Measurements from ENCODE around the gene WDHD1. TPM values are rescaled to one million over a fixed set of nuclear protein-coding genes. Genes with fewer than 3 reads are reported as not detected.
"Not testable (repeated sequence)": the region's sequence is repeated elsewhere in the genome, so short reads cannot be mapped to it uniquely, and the experiment has no call there.

The WDHD1 gene
- 22.3 and 24.4 TPM in 2 replicates for polyA plus RNA-seq (2014; cell fraction: cytosol; rRNA removed)
- 19.1 and 21.3 TPM in 2 replicates for polyA plus RNA-seq (2014; cell fraction: nucleus; rRNA removed)

- peak; percentile 93 for DNase-seq (ENCODE audit: low spot score)
Observed at GRCh38 chr14:55026793-55027561, at the start of gene WDHD1, which contains the start of gene SOCS4. Gene WDHD1 (minus strand): TSS chr14:55027099. CDS start chr14:55026787, 312 bp downstream. Gene SOCS4 (plus strand): TSS chr14:55027236. CDS start chr14:55043042, 15,806 bp downstream.

- no peak for DNase-seq (ENCODE audit: low spot score)
Observed at GRCh38 chr14:55075628-55076175, 48.8 kb upstream of the WDHD1 start.

- DNase-seq (ENCODE audit: low spot score): no peak
Observed at GRCh38 chr14:55074662-55075061, 47.8 kb upstream of the WDHD1 start.

GRCh38 chr14:55073856-55074255, 47.0 kb upstream of the WDHD1 start:
- no peak for DNase-seq (ENCODE audit: low spot score)

GRCh38 chr14:55071870-55072640, 45.2 kb upstream of the WDHD1 start:
- DNase-seq (ENCODE audit: low spot score): no peak

- no peak for DNase-seq (ENCODE audit: low spot score)
Observed at GRCh38 chr14:55070981-55071411, 44.1 kb upstream of the WDHD1 start.

GRCh38 chr14:55066223-55066622, 39.3 kb upstream of the WDHD1 start:
- DNase-seq (ENCODE audit: low spot score): no peak

- no peak for DNase-seq (ENCODE audit: low spot score)
Observed at GRCh38 chr14:55065411-55065810, 38.5 kb upstream of the WDHD1 start.

- DNase-seq (ENCODE audit: low spot score): not testable (repeated sequence)
Observed at GRCh38 chr14:55064896-55065295, 38.0 kb upstream of the WDHD1 start.

- DNase-seq (ENCODE audit: low spot score): no peak
Observed at GRCh38 chr14:55062517-55063351, 35.8 kb upstream of the WDHD1 start.

- DNase-seq (ENCODE audit: low spot score): no peak
Observed at GRCh38 chr14:55059333-55059732, 32.4 kb upstream of the WDHD1 start.

- DNase-seq (ENCODE audit: low spot score): no peak
Observed at GRCh38 chr14:55057919-55058318, 31.0 kb upstream of the WDHD1 start.

- no peak for DNase-seq (ENCODE audit: low spot score)
Observed at GRCh38 chr14:55054098-55054497, 27.2 kb upstream of the WDHD1 start.

GRCh38 chr14:55053500-55053899, 26.6 kb upstream of the WDHD1 start:
- DNase-seq (ENCODE audit: low spot score): no peak

- DNase-seq (ENCODE audit: low spot score): no peak
Observed at GRCh38 chr14:55053018-55053417, 26.1 kb upstream of the WDHD1 start.

GRCh38 chr14:55052269-55052930, 25.5 kb upstream of the WDHD1 start:
- DNase-seq (ENCODE audit: low spot score): no peak

GRCh38 chr14:55051423-55052268, 24.7 kb upstream of the WDHD1 start, which contains the start of gene MAPK1IP1L:
Gene MAPK1IP1L (plus strand): TSS chr14:55051647. CDS start chr14:55061684, 10,037 bp downstream.
- peak; percentile 90 for DNase-seq (ENCODE audit: low spot score)

- no peak for DNase-seq (ENCODE audit: low spot score)
Observed at GRCh38 chr14:55051165-55051422, 24.2 kb upstream of the WDHD1 start.

GRCh38 chr14:55048900-55049436, 22.1 kb upstream of the WDHD1 start:
- no peak for DNase-seq (ENCODE audit: low spot score)

Measured in SK-N-DZ (cell line).